ENCODE measurements around the gene ZBTB43.

DNA sequence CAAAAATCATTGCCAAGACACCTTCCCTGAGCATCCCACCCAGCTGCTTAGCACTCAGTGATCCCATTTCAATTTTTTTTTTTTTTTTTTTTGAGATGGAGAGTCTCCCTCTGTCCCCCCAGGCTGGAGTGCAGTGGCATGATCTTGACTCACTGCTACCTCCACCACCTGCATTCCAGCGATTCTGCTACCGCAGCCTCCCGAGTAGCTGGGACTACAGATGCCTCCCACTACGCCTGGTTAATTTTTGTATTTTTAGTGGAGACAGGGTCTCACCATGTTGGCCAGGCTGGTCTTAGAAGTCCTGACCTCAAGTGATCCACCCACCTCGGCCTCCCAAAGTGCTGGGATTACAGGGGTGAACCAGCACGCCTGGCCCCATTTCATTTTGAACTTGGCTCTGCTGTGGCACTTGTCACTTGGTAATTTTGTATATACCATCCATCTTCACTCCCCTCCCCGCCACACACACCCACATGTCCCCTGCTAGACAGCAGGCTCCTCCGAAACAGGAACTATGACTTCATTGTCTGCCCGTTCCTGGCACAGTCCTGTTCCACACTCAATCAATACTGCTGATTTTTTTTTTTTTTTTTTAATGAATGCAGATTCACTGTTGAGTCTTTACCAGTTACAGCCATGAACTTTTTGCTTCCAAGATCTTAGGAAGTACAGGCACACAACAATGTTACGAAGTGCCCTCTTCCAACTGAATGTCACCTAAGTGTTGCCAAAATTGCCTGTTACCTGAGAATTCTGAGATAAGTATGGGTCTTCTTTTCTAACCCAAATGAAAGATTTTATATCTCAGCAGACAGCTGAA is 38.3 kb downstream of the ZBTB43 start:
- TF ChIP-seq EZH2 (IDR thresholded peaks at IDR 0.05) (no peak), FOXP2 (optimal IDR thresholded peaks at IDR 0.05; ENCODE audit: control extremely low read depth, extremely low read length, insufficient read depth) (no peak), POLR2AphosphoS5 (IDR thresholded peaks at IDR 0.05; ENCODE audit: borderline replicate concordance, low read depth, low read length) (no peak)
